IMR-90 (cell line): ENCODE measurements around the gene TEX28. TPM values are rescaled to one million over a fixed set of nuclear protein-coding genes. Genes with fewer than 3 reads are reported as not detected.

Source experiments
- ATAC-seq: fragments of 200-7000 bp; cut with Tn5 transposase; 2 replicates; pipeline ENCODE4 v1.9.1; 2020; ENCODE audit warnings: low read depth, mild to moderate bottlenecking, moderate library complexity
- BruUV-seq: library from RNA; stranded (reverse); fragments of 400-500 nt; replicated peaks from 2 replicates; lab custom pipeline; 2021; lab: Mats Ljungman, UMichigan
- CTCF ChIA-PET: fragments of 300-600 bp; formaldehyde crosslinking; extraction: SDS; loops from one replicate; lab custom pipeline; 2021; ENCODE audit warnings: antibody characterized with exemption; lab: Yijun Ruan, JAX
- POLR2A ChIA-PET: fragments of 300-600 bp; sonication (Branson Sonifier 250); formaldehyde crosslinking; loops from one replicate; lab custom pipeline; 2022; ENCODE audit warnings: antibody characterized with exemption; ENCODE audit not compliant: unreplicated experiment; lab: Charles Lee
- DNase-seq: peaks from one replicate; pipeline ENCODE4 v3.0.0; 2013
- H2AFZ ChIP-seq: replicated peaks from 2 replicates; pipeline ENCODE3; 2013; ENCODE audit warnings: low read length, mild to moderate bottlenecking; ENCODE audit not compliant: poor library complexity
- H2AK5ac ChIP-seq: 2 replicates; pipeline ENCODE4 v1.6.1; 2013; ENCODE audit warnings: low read depth, low read length, inconsistent platforms
- H2AK9ac ChIP-seq: replicated peaks from 2 replicates; pipeline ENCODE3; 2013; ENCODE audit warnings: mild to moderate bottlenecking, low read depth, low read length, moderate library complexity; ENCODE audit not compliant: poor library complexity
- H2BK120ac ChIP-seq: 2 replicates; pipeline ENCODE4 v1.6.1; 2013; ENCODE audit warnings: low read depth, low read length, inconsistent platforms
- H2BK15ac ChIP-seq: 3 replicates; pipeline ENCODE4 v1.6.1; 2013; ENCODE audit warnings: low read depth, low read length, inconsistent platforms
- H2BK20ac ChIP-seq: 2 replicates; pipeline ENCODE4 v1.6.1; 2013; ENCODE audit warnings: low read depth, mild to moderate bottlenecking, inconsistent platforms, low read length, moderate library complexity
- H2BK5ac ChIP-seq: 2 replicates; pipeline ENCODE4 v1.6.1; 2013; ENCODE audit warnings: mild to moderate bottlenecking, low read depth, low read length, inconsistent platforms; ENCODE audit not compliant: poor library complexity, severe bottlenecking
- H3K14ac ChIP-seq: replicated peaks from 2 replicates; pipeline ENCODE4 v1.6.1; 2013; ENCODE audit warnings: low read depth, low read length, inconsistent platforms
- H3K18ac ChIP-seq: 2 replicates; pipeline ENCODE4 v1.6.1; 2013; ENCODE audit warnings: low read depth, low read length, control low read depth
- H3K23ac ChIP-seq: 2 replicates; pipeline ENCODE4 v1.6.1; 2013; ENCODE audit warnings: low read depth, low read length, inconsistent platforms
- H3K27ac ChIP-seq: 2 replicates; pipeline ENCODE4 v1.5.1; 2013; ENCODE audit warnings: mild to moderate bottlenecking, control low read depth, low read length; ENCODE audit not compliant: insufficient read depth
- H3K27me3 ChIP-seq: 2 replicates; pipeline ENCODE4 v1.6.1; 2013; ENCODE audit warnings: low read length; ENCODE audit not compliant: control insufficient read depth, insufficient read depth
- H3K36me3 ChIP-seq: 2 replicates; pipeline ENCODE4 v1.6.1; 2013; ENCODE audit warnings: low read length, mixed read lengths; ENCODE audit not compliant: control insufficient read depth, insufficient read depth
- H3K4ac ChIP-seq: 2 replicates; pipeline ENCODE4 v1.6.1; 2013; ENCODE audit warnings: low read depth, low read length, inconsistent platforms
- H3K4me1 ChIP-seq: 2 replicates; pipeline ENCODE4 v1.6.1; 2013; ENCODE audit warnings: low read length, mixed read lengths; ENCODE audit not compliant: control insufficient read depth, insufficient read depth
- H3K4me2 ChIP-seq: 2 replicates; pipeline ENCODE4 v1.6.1; 2013; ENCODE audit warnings: low read depth, mild to moderate bottlenecking, control low read depth, low read length, moderate library complexity
- H3K4me3 ChIP-seq: 2 replicates; pipeline ENCODE4 v1.5.1; 2013; ENCODE audit warnings: low read depth, mild to moderate bottlenecking, control low read depth, low read length, moderate library complexity; ENCODE audit not compliant: insufficient read depth
- H3K56ac ChIP-seq: 2 replicates; pipeline ENCODE4 v1.6.1; 2013; ENCODE audit warnings: low read length, inconsistent platforms; ENCODE audit not compliant: insufficient read depth; ENCODE audit errors: extremely low read depth
- H3K79me1 ChIP-seq, 2 experiments: 2 replicates each; pipeline ENCODE4 v1.6.1; 2013; ENCODE audit warnings: low read length in 2 of 2, inconsistent platforms in 1 of 2, low read depth in 1 of 2
- H3K9ac ChIP-seq: 2 replicates; pipeline ENCODE4 v1.6.1; 2013; ENCODE audit warnings: low read depth, low read length, control low read depth
- H3K9me1 ChIP-seq: 2 replicates; pipeline ENCODE4 v1.6.1; 2013; ENCODE audit warnings: low read length, inconsistent platforms; ENCODE audit not compliant: insufficient read depth
- H3K9me3 ChIP-seq: 2 replicates; pipeline ENCODE4 v1.6.1; 2013; ENCODE audit warnings: low read length; ENCODE audit not compliant: control insufficient read depth, insufficient read depth
- H4K20me1 ChIP-seq: 2 replicates; pipeline ENCODE4 v1.6.1; 2013; ENCODE audit warnings: low read length, inconsistent platforms; ENCODE audit not compliant: insufficient read depth
- H4K5ac ChIP-seq: 2 replicates; pipeline ENCODE4 v1.6.1; 2013; ENCODE audit warnings: mild to moderate bottlenecking, low read depth, low read length, control low read depth
- H4K8ac ChIP-seq, 2 experiments: 2 replicates each; pipeline ENCODE4 v1.6.1; 2013; ENCODE audit warnings: low read depth in 2 of 2, low read length in 2 of 2, control low read depth in 1 of 2, inconsistent platforms in 1 of 2
- H4K91ac ChIP-seq: 2 replicates; pipeline ENCODE4 v1.6.1; 2013; ENCODE audit warnings: low read depth, low read length, inconsistent platforms; ENCODE audit not compliant: insufficient read depth
- CHD1 ChIP-seq: IDR thresholded peaks from 2 replicates; pipeline ENCODE4 v1.6.1; 2012; ENCODE audit warnings: low read depth, low read length, improper control_type of control experiment
- FOS ChIP-seq: fragments of 150-350 bp; IDR thresholded peaks from 2 replicates; pipeline ENCODE4 v1.6.1; 2016; ENCODE audit warnings: low read depth, low read length
- MAFK ChIP-seq: IDR thresholded peaks from 2 replicates; pipeline ENCODE4 v1.6.1; 2012; ENCODE audit warnings: low read depth, low read length, improper control_type of control experiment
- MAZ ChIP-seq: IDR thresholded peaks from 2 replicates; pipeline ENCODE4 v1.6.1; 2012; ENCODE audit warnings: low read depth, mild to moderate bottlenecking, low read length, improper control_type of control experiment, moderate library complexity, borderline replicate concordance
- MXI1 ChIP-seq: IDR thresholded peaks from 2 replicates; pipeline ENCODE4 v1.6.1; 2012; ENCODE audit warnings: low read depth, mild to moderate bottlenecking, low read length, moderate library complexity, borderline replicate concordance
- NFE2L2 ChIP-seq: fragments of 150-350 bp; IDR thresholded peaks from 2 replicates; pipeline ENCODE4 v1.6.1; 2016; ENCODE audit warnings: low read depth, mild to moderate bottlenecking, low read length
- RAD21 ChIP-seq: IDR thresholded peaks from 2 replicates; pipeline ENCODE4 v1.6.1; 2012; ENCODE audit warnings: low read length, improper control_type of control experiment
- RFX5 ChIP-seq: IDR thresholded peaks from 2 replicates; pipeline ENCODE4 v1.8.0; 2012; ENCODE audit warnings: low read depth, mild to moderate bottlenecking, low read length, moderate library complexity
- SMC3 ChIP-seq: fragments of 150-350 bp; IDR thresholded peaks from 2 replicates; pipeline ENCODE4 v1.6.1; 2016; ENCODE audit warnings: low read depth, mild to moderate bottlenecking, antibody characterized with exemption, low read length, moderate library complexity
- WGBS, 2 experiments: methylation state at CpG; one replicate each; pipeline versions ENCODE4 v1.1.5 to v1.1.7; 2013; ENCODE audit warnings: missing lambda C conversion rate in 2 of 2; ENCODE audit not compliant: insufficient read length in 1 of 2; ENCODE audit errors: extremely low coverage in 2 of 2; 5-methylcytosine and 5-hydroxymethylcytosine counted together
- dilution Hi-C: fragments of 300-500 bp; cut with HindIII; formaldehyde crosslinking; loops from one replicate; pipeline ENCODE4 v1.14.3; 2018; ENCODE audit warnings: low sequenced_read_pairs; ENCODE audit not compliant: unreplicated experiment
- in situ Hi-C: fragments of 300-500 bp; cut with MboI; formaldehyde crosslinking; loops from 3 replicates; pipeline ENCODE4 v1.14.3; 2019; ENCODE audit warnings: low sequenced_read_pairs, inconsistent platforms, mixed read lengths
- intact Hi-C: fragments of 100-400 bp; cut with micrococcal nuclease; formaldehyde crosslinking; loops from 2 replicates; pipeline ENCODE4 v1.10.0; 2022
- polyA plus RNA-seq, 3 experiments: library from polyadenylated mRNA; depleted of rRNA; stranded (reverse); fragments of >200 nt; gene quantifications; 2 replicates each; pipeline ENCODE4 v1.2.3, GENCODE V29; 2012; ENCODE audit warnings: low replicate concordance in 1 of 3
- total RNA-seq: library from RNA; depleted of rRNA; stranded (reverse); fragments of >200 nt; gene quantifications from 2 replicates; pipeline ENCODE4 v1.2.3, GENCODE V29; 2012
- TF ChIP-seq, protein P1 (sequence below): fragments of 150-350 bp; IDR thresholded peaks from 2 replicates; pipeline ENCODE4 v1.6.1; 2016; ENCODE audit warnings: low read depth, mild to moderate bottlenecking, low read length, moderate library complexity, borderline replicate concordance
- TF ChIP-seq, protein P2 (sequence below): conservative IDR thresholded peaks from 2 replicates; pipeline ENCODE4 v1.5.1; 2012; ENCODE audit warnings: mild to moderate bottlenecking, low read depth, low read length, improper control_type of control experiment

TEX28 gene
- total and polyA plus RNA-seq, 2 of the 4 experiments (the other 2 are of a cell fraction), result not detected

DNA sequence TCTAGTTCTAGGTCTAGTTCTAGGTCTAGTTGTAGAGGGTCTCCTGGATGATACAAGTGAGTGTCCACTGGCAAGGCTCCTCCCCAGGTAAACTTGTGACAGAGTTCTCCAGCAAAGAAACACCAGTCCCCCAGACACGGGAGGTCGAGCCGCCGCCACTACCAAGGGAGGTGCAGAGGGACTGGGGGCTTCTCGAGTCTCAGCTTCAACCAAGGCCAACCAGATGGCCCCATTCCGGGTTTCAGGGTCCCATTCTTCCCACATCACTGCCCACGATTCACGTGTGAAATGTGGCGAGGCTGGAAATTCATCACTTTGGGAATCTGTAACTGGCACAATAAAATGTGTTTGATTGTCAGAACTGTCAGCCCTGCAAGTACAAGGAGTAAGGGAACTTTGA lies 38.2 kb upstream of the TEX28 start:
- Histone ChIP-seq H4K8ac (no peak overlapping the region), H3K14ac (no peak overlapping the region), H3K56ac (no peak overlapping the region), H3K4me1 (peaks cover 1% of the 10 kb centered on the region; the same call in 1 of the 2 replicates), H2BK15ac (no peak overlapping the region), H2AK9ac (no peak overlapping the region), H3K23ac (no peak overlapping the region), H3K27me3 (peaks cover 19% of the 10 kb centered on the region), H3K4me3 (no peak overlapping the region), H3K4ac (no peak overlapping the region), H3K4me2 (no peak overlapping the region), H3K79me1 (no peaks in the 10 kb centered on the region), H2AK5ac (no peak overlapping the region), H2BK20ac (no peak overlapping the region), H3K9me1 (no peaks in the 10 kb centered on the region), H3K9ac (no peak overlapping the region), H3K9me3 (peaks cover 2% of the 10 kb centered on the region; the same call in 1 of the 2 replicates), H2BK5ac (no peak overlapping the region), H2AFZ (no peak overlapping the region), H4K91ac (no peak overlapping the region), H4K20me1 (no peaks in the 10 kb centered on the region; the same call in 1 of the 2 replicates), H4K5ac (no peak overlapping the region), H3K36me3 (no peaks in the 10 kb centered on the region), H3K27ac (no peak overlapping the region), H3K18ac (no peak overlapping the region), H2BK120ac (no peak overlapping the region)
- no CpG with 5 or more reads among the region's 9 CpGs for WGBS, 2 experiments
- intact Hi-C loops, result no loop called here
- ATAC-seq, result no peak
- CTCF ChIA-PET, result no interaction called here
- POLR2A ChIA-PET, result no interaction called here
- no TSS peak for BruUV-seq
- no peak for DNase-seq
- in situ Hi-C loops, result no loop called here
- dilution Hi-C loops, result no loop called here
- TF ChIP-seq MAFK (no peak), FOS (no peak), MAZ (no peak), RAD21 (no peak), SMC3 (no peak), NFE2L2 (no peak), CHD1 (no peak), MXI1 (no peak), RFX5 (no peak)
- TF ChIP-seq, protein P1, sequence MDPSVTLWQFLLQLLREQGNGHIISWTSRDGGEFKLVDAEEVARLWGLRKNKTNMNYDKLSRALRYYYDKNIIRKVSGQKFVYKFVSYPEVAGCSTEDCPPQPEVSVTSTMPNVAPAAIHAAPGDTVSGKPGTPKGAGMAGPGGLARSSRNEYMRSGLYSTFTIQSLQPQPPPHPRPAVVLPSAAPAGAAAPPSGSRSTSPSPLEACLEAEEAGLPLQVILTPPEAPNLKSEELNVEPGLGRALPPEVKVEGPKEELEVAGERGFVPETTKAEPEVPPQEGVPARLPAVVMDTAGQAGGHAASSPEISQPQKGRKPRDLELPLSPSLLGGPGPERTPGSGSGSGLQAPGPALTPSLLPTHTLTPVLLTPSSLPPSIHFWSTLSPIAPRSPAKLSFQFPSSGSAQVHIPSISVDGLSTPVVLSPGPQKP, result no peak
- TF ChIP-seq, protein P2, sequence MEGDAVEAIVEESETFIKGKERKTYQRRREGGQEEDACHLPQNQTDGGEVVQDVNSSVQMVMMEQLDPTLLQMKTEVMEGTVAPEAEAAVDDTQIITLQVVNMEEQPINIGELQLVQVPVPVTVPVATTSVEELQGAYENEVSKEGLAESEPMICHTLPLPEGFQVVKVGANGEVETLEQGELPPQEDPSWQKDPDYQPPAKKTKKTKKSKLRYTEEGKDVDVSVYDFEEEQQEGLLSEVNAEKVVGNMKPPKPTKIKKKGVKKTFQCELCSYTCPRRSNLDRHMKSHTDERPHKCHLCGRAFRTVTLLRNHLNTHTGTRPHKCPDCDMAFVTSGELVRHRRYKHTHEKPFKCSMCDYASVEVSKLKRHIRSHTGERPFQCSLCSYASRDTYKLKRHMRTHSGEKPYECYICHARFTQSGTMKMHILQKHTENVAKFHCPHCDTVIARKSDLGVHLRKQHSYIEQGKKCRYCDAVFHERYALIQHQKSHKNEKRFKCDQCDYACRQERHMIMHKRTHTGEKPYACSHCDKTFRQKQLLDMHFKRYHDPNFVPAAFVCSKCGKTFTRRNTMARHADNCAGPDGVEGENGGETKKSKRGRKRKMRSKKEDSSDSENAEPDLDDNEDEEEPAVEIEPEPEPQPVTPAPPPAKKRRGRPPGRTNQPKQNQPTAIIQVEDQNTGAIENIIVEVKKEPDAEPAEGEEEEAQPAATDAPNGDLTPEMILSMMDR, result no peak
